Gastrocnemius medialis (tissue), 4 donors: ENCODE measurements around the gene STPG1. TPM values are rescaled to one million over a fixed set of nuclear protein-coding genes. Genes with fewer than 3 reads are reported as not detected.

Source experiments
- ATAC-seq, 2 donors: fragments of 150-250 bp; one replicate each; pipeline ENCODE4 v1.9.1; 2016
- DNase-seq, 2 donors: peaks; one replicate each; pipeline ENCODE4 v3.0.0-alpha.2; 2019
- H3K27ac ChIP-seq, 4 donors: fragments of 200-600 bp; sonication (generic); 1 replicate in 1 of 4; 2 replicates in 3 of 4; pipeline ENCODE4 v1.5.1; 2016 to 2018; ENCODE audit warnings: mild to moderate bottlenecking in 2 of 4, moderate library complexity in 1 of 4
- H3K27me3 ChIP-seq, 3 donors: fragments of 200-600 bp; sonication (generic) in 2 of 3; 1 replicate in 1 of 3; 2 replicates in 2 of 3; pipeline versions ENCODE4 v1.5.1 to v1.6.0; 2016 to 2019; ENCODE audit warnings: mild to moderate bottlenecking in 1 of 3, moderate library complexity in 1 of 3
- H3K36me3 ChIP-seq, 2 donors: fragments of 200-600 bp; sonication (generic) in 1 of 2; one replicate each; pipeline ENCODE4 v1.5.1; 2017 to 2018
- H3K4me1 ChIP-seq, 2 donors: fragments of 200-600 bp; sonication (generic) in 1 of 2; one replicate each; pipeline ENCODE4 v1.5.1; 2016 to 2017; ENCODE audit warnings: mild to moderate bottlenecking in 2 of 2
- H3K4me3 ChIP-seq, 4 donors: fragments of 200-600 bp; sonication (generic) in 3 of 4; 1 replicate in 1 of 4; 2 replicates in 3 of 4; pipeline ENCODE4 v1.5.1; 2016 to 2019; ENCODE audit warnings: mild to moderate bottlenecking in 2 of 4
- H3K9me3 ChIP-seq, 3 donors: fragments of 200-600 bp; sonication (generic) in 2 of 3; 1 replicate in 1 of 3; 2 replicates in 2 of 3; pipeline ENCODE4 v1.5.1; 2016 to 2019
- CTCF ChIP-seq, 5 experiments: fragments of 450-650 bp in 3 of 5; fragments of 200-600 bp in 2 of 5; sonication (generic) in 2 of 5; IDR thresholded peaks in 4 of 5; conservative IDR thresholded peaks in 1 of 5; 1 replicate in 4 of 5; 2 replicates in 1 of 5; pipeline ENCODE4 v1.5.1; 2016 to 2019; ENCODE audit warnings: antibody characterized with exemption in 5 of 5, mild to moderate bottlenecking in 3 of 5, moderate library complexity in 3 of 5
- POLR2A ChIP-seq, 2 donors: fragments of 450-650 bp; IDR thresholded peaks; one replicate each; pipeline ENCODE4 v1.6.1; 2017; ENCODE audit warnings: antibody characterized with exemption in 2 of 2, mild to moderate bottlenecking in 2 of 2, moderate library complexity in 2 of 2
- in situ Hi-C, 4 donors: fragments of 200-750 bp; cut with MboI; loops; one replicate each; pipeline versions ENCODE4 v1.15.0 to v1.8.0; 2017; ENCODE audit warnings: low sequenced_read_pairs in 4 of 4
- intact Hi-C: fragments of 100-400 bp; cut with DNase I; formaldehyde crosslinking; loops from one replicate; pipeline ENCODE4 v1.15.1; 2023; ENCODE audit warnings: low total_unique reads
- total RNA-seq, 4 donors: library from RNA; depleted of rRNA; stranded (reverse); fragments of >200 nt; gene quantifications; one replicate each; pipeline versions ENCODE4 v1.1.0 to v1.2.3, GENCODE V29; 2016

Gene STPG1
- total RNA-seq, 4 donors from 2014 or later: 0.39 to 2.1 (median 0.52) TPM

GRCh38 chr1:24331961-24332673 is 81.5 kb downstream of the STPG1 start:
- in situ Hi-C loops (no loop called here), intact Hi-C loops (no loop called here)
- ATAC-seq: no peak
- H3K4me3 ChIP-seq: no peak overlapping the region
- TF ChIP-seq CTCF (IDR thresholded peaks at IDR 0.05 in 4 of 5, conservative IDR thresholded peaks at IDR 0.05 in 1 of 5): no peak
- TF ChIP-seq POLR2A (IDR thresholded peaks at IDR 0.05): no peak
- no peak for DNase-seq
- H3K9me3 ChIP-seq: no peaks in the 10 kb centered on the region
- H3K36me3 ChIP-seq: no peaks in the 10 kb centered on the region
- H3K27me3 ChIP-seq: no peaks in the 10 kb centered on the region
- H3K27ac ChIP-seq: no peak overlapping the region
- no peaks in the 10 kb centered on the region for H3K4me1 ChIP-seq

GRCh38 chr1:24329797-24330543 is 83.6 kb downstream of the STPG1 start:
- intact Hi-C loops: no loop called here
- Histone ChIP-seq H3K36me3 (no peaks in the 10 kb centered on the region), H3K27me3 (no peaks in the 10 kb centered on the region), H3K4me3 (no peak overlapping the region), H3K9me3 (no peaks in the 10 kb centered on the region), H3K4me1 (no peaks in the 10 kb centered on the region), H3K27ac (no peak overlapping the region)
- no peak for TF ChIP-seq POLR2A (IDR thresholded peaks at IDR 0.05)
- no peak for TF ChIP-seq CTCF (IDR thresholded peaks at IDR 0.05 in 4 of 5, conservative IDR thresholded peaks at IDR 0.05 in 1 of 5)
- no peak for DNase-seq
- in situ Hi-C loops: no loop called here
- no peak for ATAC-seq

- in situ Hi-C loops: no loop called here
- Histone ChIP-seq H3K9me3 (no peaks in the 10 kb centered on the region), H3K4me1 (no peaks in the 10 kb centered on the region), H3K4me3 (no peak overlapping the region), H3K27me3 (no peaks in the 10 kb centered on the region), H3K36me3 (no peaks in the 10 kb centered on the region), H3K27ac (no peak overlapping the region)
- no peak for TF ChIP-seq POLR2A (IDR thresholded peaks at IDR 0.05)
- TF ChIP-seq CTCF (IDR thresholded peaks at IDR 0.05 in 4 of 5, conservative IDR thresholded peaks at IDR 0.05 in 1 of 5): no peak
- no peak for ATAC-seq
- no peak for DNase-seq
- intact Hi-C loops: no loop called here
Measured at GRCh38 chr1:24329331-24329730, 84.3 kb downstream of the STPG1 start.

GRCh38 chr1:24327891-24328290 is 85.7 kb downstream of the STPG1 start:
- TF ChIP-seq CTCF (IDR thresholded peaks at IDR 0.05 in 4 of 5, conservative IDR thresholded peaks at IDR 0.05 in 1 of 5): no peak
- no peak for TF ChIP-seq POLR2A (IDR thresholded peaks at IDR 0.05)
- no peak for ATAC-seq
- H3K4me1 ChIP-seq: no peaks in the 10 kb centered on the region
- H3K27ac ChIP-seq: no peak overlapping the region
- H3K27me3 ChIP-seq: no peaks in the 10 kb centered on the region
- in situ Hi-C loops: no loop called here
- no peaks in the 10 kb centered on the region for H3K9me3 ChIP-seq
- H3K4me3 ChIP-seq: no peak overlapping the region
- no peak for DNase-seq
- intact Hi-C loops: no loop called here
- no peaks in the 10 kb centered on the region for H3K36me3 ChIP-seq
